GM18520 (cell line): ENCODE data around the gene MTURN.
"Not testable (repeated sequence)": the region's sequence is repeated elsewhere in the genome, so short reads cannot be mapped to it uniquely, and the experiment has no call there.

ENCODE experiments used
- ATAC-seq: cut with Tn5 transposase; IDR thresholded peaks from one replicate; pipeline ENCODE4 v1.9.1; 2021; ENCODE audit not compliant: unreplicated experiment

Gene MTURN

DNA sequence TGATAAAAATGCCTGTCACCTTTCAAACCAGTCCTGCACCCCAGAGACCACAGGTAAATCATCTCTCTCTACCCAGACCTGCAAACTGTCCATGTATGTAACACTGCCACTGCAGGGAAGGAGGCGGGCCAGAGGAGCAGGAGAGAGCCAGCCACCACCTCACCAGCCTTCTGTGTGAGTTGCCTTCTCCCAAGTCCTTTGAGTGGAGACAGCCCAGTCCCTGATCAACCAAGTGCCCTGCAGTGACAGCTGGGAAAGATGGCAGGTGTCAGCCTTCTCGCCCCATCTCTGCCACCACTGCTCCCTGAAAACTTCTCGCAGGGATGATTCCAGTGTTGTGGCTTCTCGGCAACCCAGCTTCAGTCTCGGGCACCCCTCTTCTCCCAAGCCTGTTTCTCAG is 42.4 kb downstream of the MTURN start:
- ATAC-seq, result no peak

DNA sequence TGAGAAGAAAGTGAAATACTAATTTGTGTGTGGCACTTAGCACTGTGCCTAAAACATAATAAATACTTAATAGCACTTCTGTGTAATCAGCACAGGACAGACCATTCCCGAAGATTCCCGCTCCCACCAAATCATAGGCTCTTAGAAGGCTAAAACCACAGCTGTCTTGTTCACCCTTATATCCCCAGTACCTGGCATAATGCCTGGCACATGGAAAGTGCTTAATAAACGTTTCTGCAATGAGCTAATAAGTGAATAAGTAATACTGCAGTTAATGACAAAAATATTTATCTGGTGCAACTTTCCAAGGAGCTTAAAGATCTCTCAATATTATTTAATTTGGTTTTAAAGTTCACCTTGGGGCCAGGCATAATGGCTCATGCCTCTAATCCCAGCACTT is 43.2 kb downstream of the MTURN start:
- no peak for ATAC-seq

DNA sequence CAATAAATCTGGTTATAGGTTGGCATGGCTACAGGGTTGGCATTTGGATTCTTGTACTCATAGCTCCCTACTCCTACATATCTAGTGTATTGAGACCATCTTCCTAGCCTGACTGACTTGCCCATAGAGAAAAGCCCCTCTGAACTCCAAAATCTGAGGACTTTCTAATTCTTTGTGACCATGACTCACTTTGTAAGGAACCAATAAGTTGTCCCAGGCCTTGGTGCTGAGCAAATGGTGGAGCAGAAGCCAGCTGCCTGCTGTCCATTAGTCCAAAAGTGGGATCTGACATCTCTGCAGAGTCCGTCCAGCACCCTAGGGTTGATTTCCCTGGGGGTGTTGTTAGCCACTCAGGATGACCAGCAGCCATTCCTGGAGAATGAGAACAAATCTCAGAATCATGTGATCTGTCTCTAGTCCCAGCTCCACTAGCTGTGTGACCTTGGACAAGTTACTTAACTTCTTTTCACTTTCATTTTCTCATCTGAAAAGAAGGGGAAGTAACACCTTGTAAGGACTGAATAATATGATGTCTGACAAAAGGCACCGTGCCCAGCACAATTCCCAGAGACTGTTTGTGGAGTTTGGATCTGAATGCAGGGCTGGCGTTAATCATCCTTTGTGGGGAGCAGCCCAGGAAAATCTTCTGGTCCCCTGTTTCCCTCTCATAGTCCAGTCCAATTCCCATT is 44.1 kb downstream of the MTURN start:
- peak; percentile 78 for ATAC-seq

DNA sequence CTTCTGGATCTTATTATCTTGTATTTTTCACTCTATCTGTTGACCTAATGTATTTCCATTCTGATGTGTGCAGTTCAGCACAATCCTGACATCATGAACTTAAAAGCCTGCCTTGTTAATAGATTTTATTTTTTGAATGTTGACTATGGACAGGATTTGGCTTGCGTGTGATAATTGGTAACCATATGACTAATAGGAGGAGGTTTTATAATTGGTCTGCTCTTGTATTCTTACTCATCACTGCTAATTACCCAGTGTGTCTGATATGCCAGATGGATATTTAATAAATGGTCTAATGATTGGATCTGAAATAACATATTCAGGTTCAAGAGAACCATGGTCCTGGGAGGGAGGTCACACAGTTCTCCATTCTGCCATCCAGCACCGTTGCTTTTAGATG is 45.9 kb downstream of the MTURN start:
- no peak for ATAC-seq

DNA sequence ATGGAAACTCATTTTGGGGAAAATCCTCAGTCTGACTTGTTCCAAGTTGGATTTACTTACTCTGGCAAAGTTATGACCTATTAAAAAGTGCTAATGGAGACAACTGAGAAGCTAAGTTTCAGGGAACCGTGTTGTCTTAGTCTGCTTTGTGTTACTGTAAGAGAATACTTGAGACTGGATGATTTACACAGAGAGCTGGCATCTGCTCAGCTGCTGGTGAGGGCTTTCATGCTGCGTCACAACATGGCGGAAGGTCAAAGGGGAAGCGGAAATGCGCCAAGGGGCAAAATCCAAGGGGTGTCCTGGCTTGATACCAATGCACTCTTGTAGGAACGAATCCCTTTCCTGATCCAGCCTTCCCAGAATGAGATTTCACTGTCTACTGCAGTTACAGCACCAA is 46.4 kb downstream of the MTURN start:
- ATAC-seq, result no peak

DNA sequence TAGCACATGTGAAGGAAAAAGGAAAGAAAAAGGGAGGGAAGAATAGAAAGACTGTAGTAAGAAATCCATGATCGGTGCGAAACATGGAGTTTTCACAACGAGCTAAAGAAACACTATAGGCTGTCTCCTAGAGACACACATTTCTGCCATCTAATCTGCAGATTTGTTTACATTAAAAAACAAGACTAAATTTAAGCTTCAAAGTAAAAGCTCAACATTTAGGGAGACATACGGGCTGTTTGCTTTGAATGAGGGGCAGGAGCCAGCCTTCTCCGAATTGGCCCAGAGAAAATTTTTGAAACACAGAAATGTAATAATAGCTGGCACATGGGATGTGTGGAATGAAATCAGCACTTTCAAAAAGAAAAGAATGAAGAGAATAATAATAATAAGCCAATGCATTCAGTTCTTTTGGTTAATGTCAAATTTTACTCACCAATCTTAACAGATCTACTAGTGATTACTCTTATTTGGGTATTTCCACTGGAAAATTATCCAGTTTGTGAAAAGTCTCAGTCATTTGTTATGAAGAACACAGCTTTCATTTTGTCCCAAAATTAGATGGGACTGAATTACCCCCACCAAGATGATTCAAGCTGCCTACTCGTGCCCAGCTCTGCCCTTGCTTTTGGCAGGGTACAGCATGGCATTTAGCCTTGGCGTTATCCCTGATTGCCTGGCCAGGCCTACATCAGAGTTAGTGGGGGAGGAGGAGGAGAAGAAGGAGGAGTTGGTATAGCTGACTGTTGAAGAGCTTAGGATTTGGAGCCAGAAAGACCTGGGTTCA is 47.1 kb downstream of the MTURN start:
- no peak for ATAC-seq

DNA sequence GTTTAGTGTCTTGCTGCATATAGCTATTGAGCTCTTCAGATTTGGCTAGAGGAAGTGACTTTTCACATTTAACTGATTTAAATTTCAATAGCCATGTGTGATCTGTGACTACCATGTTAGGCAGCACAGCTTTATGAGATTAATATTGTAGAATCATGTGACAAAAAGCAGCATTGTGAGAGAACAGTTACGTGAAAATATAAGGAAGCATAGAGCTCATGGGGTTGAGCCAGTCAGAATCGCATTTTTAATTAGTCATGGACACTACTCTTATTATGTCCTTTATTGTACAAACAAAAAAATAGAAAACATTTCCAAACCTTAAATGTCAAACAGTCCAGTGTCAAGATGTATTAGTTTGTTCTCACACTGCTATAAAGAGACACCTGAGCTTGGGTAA is 48.0 kb downstream of the MTURN start:
- no peak for ATAC-seq

DNA sequence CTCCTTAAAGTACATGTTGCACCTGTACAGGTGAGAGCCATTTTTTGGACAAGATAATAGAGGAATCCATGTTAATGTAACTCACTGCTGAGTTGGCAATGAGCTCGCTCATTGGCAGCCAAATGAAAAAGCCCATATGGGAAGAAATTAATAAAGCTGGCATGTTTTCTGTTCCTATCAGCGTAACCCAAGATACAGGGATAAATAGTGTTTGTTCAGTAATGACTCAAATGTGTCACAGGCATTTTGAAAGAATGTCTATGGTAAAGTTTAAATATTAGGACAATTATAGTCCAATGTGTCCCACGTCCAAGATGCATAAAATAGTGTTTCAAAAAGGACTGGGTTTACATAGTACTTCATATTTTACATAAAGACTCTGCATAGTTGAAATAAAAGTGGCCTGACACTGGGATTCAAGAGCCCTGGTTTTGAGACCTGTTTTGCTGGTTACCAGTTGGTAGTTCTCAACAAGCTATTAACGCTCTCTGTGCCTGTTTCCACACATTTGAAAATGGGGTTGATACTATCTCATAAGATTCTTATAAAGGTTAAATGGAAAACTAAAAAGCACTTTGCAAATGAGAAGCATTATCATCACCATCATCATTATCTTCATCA is 49.1 kb downstream of the MTURN start:
- ATAC-seq, result no peak

DNA sequence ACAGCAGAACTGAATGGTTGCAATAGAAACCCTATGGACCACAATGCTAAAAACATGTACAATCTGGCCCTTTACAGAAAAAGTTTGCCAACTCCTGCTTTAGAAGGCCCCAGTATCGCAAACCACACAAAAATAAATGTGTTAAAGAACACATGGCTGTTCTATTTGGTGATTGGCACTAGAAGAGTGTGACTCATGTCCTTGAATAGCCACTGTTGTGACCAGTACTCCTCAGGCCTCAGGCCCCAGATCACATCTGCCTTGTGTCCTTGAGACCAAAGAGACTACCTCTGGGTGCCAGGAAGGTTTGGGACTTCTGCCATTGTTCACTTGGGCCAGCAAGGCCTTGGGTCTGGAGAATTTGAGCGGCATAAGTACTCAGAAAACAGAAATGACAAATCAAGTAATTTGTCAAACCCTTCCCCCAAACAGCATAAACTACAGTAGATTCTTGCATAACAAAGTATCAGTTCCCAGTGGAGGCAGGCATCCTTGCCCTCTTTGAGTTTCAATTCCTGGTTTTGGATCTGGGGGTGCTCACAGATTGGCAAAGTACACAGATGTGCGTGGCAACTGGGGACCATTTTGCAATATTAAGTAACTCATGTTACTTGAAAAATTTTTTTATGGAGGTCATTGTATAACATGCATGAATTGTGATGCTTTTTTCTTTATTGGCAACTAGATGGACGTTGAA is 50.2 kb downstream of the MTURN start:
- no peak for ATAC-seq

DNA sequence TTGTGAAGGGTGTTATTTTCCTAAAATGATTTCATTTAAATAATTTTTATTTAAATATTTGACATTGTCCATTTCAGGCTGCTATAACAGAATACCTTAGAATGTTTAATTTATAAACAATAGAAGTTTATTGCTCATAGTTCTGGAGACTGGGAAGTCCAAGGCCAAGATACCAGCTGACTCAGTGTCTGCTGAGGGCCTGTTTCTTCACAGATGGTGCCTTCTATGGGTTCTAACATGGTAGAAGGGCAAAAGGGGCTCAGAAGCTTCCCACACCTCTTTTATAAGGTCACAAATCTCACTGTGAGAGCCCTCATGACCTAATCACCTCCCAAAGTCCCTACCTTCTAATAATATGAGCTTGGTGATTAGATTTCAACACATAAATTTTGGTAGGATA is 50.7 kb downstream of the MTURN start:
- ATAC-seq, result no peak

DNA sequence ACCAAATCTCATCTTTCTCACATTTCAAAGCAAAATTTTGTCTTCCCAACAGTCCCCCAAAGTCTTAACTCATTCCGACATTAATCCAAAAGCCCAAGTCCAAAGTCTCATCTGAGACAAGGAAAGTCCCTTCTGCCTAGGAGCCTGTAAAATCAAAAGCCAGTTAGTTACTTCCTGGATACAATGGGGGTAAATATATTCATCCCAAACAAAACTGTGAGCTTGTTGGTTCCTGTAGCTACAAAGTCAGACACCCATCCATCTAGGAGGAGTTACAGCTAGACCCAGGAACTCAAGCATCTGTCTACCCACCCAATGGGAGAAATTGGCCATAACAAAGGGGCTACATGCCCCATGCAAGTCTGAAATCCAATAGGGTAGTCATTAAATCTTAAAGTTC is 51.9 kb downstream of the MTURN start:
- ATAC-seq, result no peak

DNA sequence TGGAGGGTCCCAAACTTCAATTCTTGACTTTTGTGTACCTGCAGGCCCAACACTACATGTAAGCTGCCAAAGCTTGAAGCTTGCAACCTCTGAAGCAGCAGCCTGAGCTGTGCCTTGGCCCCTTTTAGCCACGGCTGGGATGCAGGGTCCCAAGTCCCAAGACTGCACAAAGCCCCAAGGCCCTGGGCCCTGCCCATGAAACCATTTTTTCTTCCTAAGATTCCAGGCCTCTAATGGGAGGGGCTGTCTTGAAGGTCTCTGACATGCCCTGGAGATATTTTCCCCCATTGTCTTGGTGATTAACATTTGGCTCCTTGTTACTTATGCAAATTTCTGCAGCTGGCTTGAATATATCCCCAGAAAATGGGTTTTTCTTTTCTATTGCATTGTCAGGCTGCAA is 52.7 kb downstream of the MTURN start:
- ATAC-seq, result no peak

DNA sequence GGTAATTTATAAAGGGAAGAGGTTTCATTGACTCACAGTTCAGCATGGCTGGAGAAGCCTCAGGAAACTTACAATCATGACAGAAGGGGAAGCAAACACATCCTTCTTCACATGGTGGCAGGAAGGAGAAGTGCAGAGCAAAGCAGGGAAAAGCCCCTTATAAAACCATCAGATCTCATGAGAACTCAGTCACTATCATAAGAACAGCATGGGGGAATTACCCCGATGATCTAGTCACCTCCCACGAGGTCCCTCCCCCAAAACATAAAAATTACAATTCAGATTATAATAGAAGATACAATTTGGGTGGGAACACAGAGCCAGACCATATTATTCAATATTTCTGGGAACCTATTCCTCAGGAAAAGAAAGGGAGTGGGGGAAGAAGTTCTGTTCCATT is 53.6 kb downstream of the MTURN start:
- ATAC-seq, result not testable (repeated sequence)

DNA sequence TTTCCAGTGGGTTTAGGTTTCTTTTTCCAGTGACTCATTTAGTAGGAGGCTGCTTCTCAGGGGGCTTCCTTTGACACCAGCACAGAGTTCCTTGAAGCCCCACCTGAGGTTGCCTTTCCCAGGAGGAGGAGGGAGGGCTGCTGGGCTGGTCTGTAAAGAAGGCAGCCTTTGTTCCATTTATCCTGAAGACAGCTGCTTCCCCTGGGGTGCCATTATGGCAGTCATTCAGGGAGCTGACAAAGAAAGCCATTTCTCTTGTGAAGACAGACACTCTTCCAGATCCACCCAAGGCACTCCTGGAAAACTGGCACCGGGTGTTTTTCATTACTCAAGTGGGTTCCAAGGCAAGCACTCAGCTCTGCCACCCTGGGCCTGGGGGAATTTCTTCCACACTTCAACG is 54.0 kb downstream of the MTURN start:
- no peak for ATAC-seq

DNA sequence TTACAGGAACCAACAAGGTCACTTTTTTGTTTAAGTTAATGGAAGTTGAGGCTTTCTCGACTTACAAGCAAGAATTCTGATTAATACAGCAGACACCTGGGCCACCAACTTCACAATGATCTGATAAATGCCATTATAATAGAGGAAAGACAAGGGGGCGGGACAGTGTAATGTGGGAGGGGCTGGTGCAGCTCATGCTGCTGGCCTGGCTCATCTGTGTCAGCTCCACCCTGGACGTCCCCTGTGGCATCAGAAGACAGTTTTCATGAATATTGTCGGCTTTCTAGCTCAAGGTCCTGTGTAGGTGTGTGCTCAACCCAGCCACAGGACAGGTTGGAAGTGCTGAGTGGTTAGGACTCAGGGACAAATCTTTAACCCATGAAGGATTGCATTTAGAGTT is 57.0 kb downstream of the MTURN start:
- ATAC-seq, result no peak

DNA sequence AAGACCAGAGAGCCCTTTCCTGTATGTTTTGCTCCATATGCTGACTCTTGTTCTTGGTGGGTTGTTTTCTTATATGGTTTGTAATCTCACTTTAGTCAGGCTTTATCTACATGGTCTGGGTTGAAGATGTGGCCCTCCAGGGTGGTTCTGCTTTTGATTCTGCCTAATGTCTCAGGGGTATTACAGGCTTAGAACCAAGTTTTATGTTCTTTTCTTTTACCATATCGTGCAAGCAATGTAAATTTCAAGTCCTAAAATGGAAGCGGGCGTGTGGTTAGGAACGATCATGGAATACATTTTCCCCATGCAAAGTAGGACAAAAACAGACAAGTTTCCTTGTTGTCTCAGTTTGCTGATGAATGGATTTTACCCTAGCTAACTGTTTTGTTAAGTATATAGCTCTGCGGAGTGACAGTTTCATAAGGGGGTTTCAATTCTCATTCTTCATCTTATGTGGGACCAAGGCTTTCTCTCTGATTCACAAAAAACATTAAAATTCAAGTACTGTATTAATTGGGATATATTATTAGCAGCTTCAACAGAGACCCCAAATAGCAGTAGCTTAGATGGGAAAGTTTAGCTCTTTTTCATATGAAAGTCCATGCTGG is 58.7 kb downstream of the MTURN start:
- ATAC-seq, result no peak

DNA sequence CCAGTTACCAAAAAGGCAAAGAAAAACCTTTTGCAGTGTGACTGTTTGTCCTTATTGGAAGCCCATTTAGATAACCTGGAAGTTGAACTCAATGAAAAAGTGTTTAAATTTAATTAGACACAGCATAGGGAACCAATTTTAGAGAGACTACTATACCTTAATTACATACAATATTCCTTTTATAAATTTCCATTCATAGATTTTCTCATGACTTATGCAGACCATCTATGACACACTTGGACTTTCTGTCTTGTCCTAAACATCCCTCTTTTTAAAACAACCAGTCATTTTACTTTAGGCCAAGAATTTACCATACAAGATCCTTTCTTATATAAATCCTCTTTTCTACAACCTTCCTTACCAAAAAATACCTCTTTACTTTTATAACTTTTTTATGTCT is 61.6 kb downstream of the MTURN start:
- ATAC-seq, result no peak

DNA sequence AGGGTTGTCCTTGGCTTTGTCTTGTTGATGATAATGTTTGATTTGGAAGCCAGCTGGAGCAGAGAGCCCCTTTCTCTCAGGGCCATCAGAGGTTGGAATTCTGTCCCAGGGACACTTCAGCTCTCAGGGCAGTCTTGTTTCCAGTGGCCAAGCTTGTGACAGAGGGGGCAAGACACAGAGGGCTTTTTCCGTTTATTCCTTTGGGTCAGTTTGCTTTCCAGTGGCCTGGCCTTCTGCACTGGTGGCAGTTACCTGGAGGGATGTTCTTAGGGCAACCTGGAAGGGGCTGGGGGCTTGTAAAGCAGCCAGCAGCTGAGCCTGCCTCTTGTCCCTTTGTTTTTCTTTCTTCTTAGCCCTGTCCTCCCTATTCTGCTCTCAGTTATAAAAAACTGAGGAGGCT is 62.7 kb downstream of the MTURN start:
- ATAC-seq, result no peak

DNA sequence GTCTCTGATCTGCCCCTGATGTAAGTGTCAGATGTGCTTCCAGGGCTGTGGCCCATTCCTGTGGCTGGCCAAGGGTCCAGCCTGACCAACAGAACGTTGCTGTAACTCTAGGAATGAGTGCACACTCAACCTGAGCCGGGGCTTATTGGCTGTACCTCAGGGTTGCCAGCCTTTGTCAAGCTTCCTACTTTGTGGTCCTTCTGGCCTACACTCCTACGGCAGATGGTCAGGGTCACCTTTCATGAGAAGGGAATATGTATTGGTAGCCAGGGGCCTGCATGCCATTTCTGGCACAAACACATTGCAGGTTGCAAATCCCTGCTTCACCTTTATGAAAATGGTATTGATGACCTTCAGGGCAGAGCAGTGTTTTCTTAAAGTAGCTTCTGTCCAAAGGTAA is 64.5 kb downstream of the MTURN start:
- no peak for ATAC-seq

DNA sequence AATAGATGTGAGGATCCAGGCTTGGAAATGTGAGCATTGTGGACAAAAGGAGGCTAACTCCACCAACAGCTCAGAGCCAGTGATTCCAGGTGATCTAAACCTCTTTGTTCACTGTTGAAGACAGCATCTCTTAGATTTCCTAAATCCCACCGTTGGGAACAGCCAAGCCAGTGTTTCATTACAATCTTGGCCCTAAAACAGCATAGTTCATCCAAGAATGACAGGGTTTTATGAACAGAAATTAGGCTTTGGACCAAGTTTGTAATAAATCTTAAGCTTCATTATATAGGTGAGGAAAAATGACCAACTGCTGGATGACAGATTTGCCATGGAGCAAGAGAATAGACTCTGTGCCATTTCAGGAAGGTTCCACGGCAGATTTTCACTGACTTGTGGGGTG is 65.8 kb downstream of the MTURN start:
- ATAC-seq, result no peak

DNA sequence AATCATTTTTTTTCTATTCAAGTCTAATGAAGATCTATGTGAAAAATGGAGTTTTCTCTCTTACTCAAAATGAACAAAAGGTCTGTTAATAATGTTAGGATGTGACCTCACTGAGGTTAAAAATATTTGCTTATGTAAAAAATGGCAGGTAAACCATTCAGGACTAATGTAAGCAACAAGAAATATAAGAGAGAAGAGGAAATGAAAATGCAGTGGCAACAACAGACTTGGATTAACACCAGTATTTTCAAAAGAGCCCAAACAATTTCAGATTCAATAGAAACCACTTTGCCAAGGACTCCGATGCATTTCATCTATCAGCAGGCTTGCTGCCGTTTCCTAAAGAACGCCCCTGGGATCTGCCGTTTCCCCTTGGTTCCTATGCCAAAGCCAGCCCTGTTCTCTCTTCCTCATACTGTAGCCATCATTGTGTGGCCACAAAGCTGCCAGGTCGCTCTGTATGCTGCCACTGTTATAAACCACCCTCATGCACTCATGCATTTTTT is 66.4 kb downstream of the MTURN start:
- peak; percentile 78 for ATAC-seq
